Nephron progenitor cell (in vitro differentiated cells): ENCODE data around the gene PAX2.
A peak's percentile ranks its signal among the peaks of the same experiment; 100 is the strongest.

Experiments
- DNase-seq: peaks from one replicate; pipeline ENCODE4 v3.0.0; 2021
- H3K27ac Mint-ChIP-seq: 2 replicates; pipeline ENCODE4 v1.8.0; 2021; ENCODE audit warnings: mild to moderate bottlenecking, moderate library complexity, mixed read lengths
- H3K27me3 Mint-ChIP-seq: 2 replicates; pipeline ENCODE4 v1.8.0; 2021; ENCODE audit warnings: mild to moderate bottlenecking, low read depth, mixed read lengths; ENCODE audit not compliant: poor library complexity
- H3K36me3 Mint-ChIP-seq: 2 replicates; pipeline ENCODE4 v1.8.0; 2021; ENCODE audit warnings: low read depth, mixed read lengths
- H3K4me1 Mint-ChIP-seq: 2 replicates; pipeline ENCODE4 v1.8.0; 2021; ENCODE audit warnings: mixed read lengths
- H3K4me3 Mint-ChIP-seq: 2 replicates; pipeline ENCODE4 v1.8.0; 2021; ENCODE audit warnings: mild to moderate bottlenecking, moderate library complexity, mixed read lengths
- H3K9me3 Mint-ChIP-seq: 2 replicates; pipeline ENCODE4 v1.8.0; 2021; ENCODE audit warnings: mild to moderate bottlenecking, moderate library complexity, mixed read lengths
- TF ChIP-seq, protein P1 (sequence below): fragments of 200-600 bp; sonication (generic); IDR thresholded peaks from 2 replicates; pipeline ENCODE4 v1.5.0; 2021; ENCODE audit warnings: antibody characterized with exemption

Gene PAX2

DNA sequence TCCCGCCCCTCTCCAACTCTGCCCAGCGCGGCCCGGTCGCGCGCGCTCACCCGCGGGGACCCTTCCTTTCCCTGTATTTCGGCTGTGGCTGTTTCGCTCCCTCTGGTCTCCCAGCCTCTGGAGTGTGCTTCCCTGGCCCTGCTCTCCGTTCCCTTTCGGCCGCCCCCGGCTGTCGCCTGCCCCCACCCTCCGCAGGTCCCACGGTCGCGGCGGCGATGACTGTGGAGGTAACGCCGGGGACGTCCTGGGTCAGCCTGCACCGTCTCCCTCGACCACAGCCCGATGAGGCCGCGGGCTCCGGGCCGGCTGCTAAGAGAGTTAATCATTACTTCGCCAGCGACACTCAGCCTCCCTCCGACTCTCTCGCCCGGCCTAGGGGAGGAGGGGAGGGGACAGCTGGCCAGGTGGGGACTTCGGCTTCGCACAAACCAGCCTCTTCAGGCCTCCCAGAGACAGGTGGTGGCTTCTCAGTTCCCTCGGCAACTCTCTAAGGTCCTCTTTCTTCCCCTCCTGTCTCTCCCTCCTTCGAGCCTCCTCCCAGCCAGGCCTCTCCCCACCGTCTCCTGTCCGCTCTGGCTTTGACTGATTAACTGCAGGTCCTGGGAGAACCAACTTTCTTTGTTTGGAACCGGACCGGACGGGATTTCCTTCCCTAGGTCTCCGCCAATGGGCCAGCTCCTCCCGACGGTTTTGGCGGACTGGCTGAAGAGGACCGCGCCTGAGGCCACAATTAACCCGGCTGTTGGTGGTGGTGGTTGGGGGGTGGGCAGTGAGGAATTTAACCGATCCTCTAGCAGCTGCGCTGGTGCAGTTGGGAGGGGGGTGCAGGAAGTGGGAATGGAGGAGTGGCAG lies 5.6 kb upstream of the PAX2 start:
- H3K4me3 Mint-ChIP-seq, result peak overlapping the region; percentile 83
- TF ChIP-seq, protein P1, sequence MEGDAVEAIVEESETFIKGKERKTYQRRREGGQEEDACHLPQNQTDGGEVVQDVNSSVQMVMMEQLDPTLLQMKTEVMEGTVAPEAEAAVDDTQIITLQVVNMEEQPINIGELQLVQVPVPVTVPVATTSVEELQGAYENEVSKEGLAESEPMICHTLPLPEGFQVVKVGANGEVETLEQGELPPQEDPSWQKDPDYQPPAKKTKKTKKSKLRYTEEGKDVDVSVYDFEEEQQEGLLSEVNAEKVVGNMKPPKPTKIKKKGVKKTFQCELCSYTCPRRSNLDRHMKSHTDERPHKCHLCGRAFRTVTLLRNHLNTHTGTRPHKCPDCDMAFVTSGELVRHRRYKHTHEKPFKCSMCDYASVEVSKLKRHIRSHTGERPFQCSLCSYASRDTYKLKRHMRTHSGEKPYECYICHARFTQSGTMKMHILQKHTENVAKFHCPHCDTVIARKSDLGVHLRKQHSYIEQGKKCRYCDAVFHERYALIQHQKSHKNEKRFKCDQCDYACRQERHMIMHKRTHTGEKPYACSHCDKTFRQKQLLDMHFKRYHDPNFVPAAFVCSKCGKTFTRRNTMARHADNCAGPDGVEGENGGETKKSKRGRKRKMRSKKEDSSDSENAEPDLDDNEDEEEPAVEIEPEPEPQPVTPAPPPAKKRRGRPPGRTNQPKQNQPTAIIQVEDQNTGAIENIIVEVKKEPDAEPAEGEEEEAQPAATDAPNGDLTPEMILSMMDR, result no peak
- H3K36me3 Mint-ChIP-seq, result no peaks in the 10 kb centered on the region
- H3K9me3 Mint-ChIP-seq, result no peaks in the 10 kb centered on the region
- H3K27ac Mint-ChIP-seq, result peak overlapping the region; percentile 33
- H3K27me3 Mint-ChIP-seq, result peaks cover 87% of the 10 kb centered on the region
- peak; percentile 56 for DNase-seq
- peaks cover 91% of the 10 kb centered on the region for H3K4me1 Mint-ChIP-seq

- Mint-ChIP-seq H3K27me3 (peaks cover 79% of the 10 kb centered on the region), H3K4me3 (peak overlapping the region; percentile 83), H3K4me1 (peaks cover 85% of the 10 kb centered on the region), H3K27ac (peak overlapping the region; percentile 61), H3K9me3 (no peaks in the 10 kb centered on the region), H3K36me3 (no peaks in the 10 kb centered on the region)
- TF ChIP-seq, protein P1, result no peak
- no peak for DNase-seq
Observed at GRCh38 chr10:100740476-100741377, 4.7 kb upstream of the PAX2 start.

GRCh38 chr10:100741378-100742075 lies 3.9 kb upstream of the PAX2 start:
- Mint-ChIP-seq H3K4me1 (peaks cover 82% of the 10 kb centered on the region), H3K27ac (peak overlapping the region; percentile 61), H3K27me3 (peaks cover 77% of the 10 kb centered on the region), H3K36me3 (no peaks in the 10 kb centered on the region), H3K9me3 (no peaks in the 10 kb centered on the region), H3K4me3 (peak overlapping the region; percentile 83)
- DNase-seq, result no peak
- TF ChIP-seq, protein P1, result no peak

GRCh38 chr10:100742076-100742771 lies 3.2 kb upstream of the PAX2 start:
- H3K4me1 Mint-ChIP-seq, result peaks cover 82% of the 10 kb centered on the region
- H3K27ac Mint-ChIP-seq, result peak overlapping the region; percentile 36
- TF ChIP-seq, protein P1, result no peak
- peaks cover 77% of the 10 kb centered on the region for H3K27me3 Mint-ChIP-seq
- H3K4me3 Mint-ChIP-seq, result peak overlapping the region; percentile 87
- H3K9me3 Mint-ChIP-seq, result no peaks in the 10 kb centered on the region
- DNase-seq, result peak; percentile 57
- H3K36me3 Mint-ChIP-seq, result peaks cover 4% of the 10 kb centered on the region

- H3K9me3 Mint-ChIP-seq, result no peaks in the 10 kb centered on the region
- peak overlapping the region; percentile 53 for H3K27ac Mint-ChIP-seq
- H3K4me1 Mint-ChIP-seq, result peaks cover 80% of the 10 kb centered on the region
- DNase-seq, result no peak
- peak overlapping the region; percentile 87 for H3K4me3 Mint-ChIP-seq
- peaks cover 77% of the 10 kb centered on the region for H3K27me3 Mint-ChIP-seq
- TF ChIP-seq, protein P1, result no peak
- peaks cover 8% of the 10 kb centered on the region for H3K36me3 Mint-ChIP-seq
Observed at GRCh38 chr10:100742936-100743335, 2.4 kb upstream of the PAX2 start.
